Urothelium cell line (cell line): Measurements from ENCODE around the gene SLC14A1.

Experiments
- DNase-seq: peaks from one replicate; pipeline ENCODE4 v3.0.0; 2011; ENCODE audit warnings: low spot score, mixed read lengths
- FAIRE-seq: peaks from 2 replicates; lab custom pipeline; 2011; peaks lifted over from hg19 to GRCh38; lab: Jason Lieb, UNC

Gene SLC14A1

GRCh38 chr18:45792506-45793263 is 68.7 kb downstream of the SLC14A1 start:
- DNase-seq (no peak), FAIRE-seq (no peak)

DNA sequence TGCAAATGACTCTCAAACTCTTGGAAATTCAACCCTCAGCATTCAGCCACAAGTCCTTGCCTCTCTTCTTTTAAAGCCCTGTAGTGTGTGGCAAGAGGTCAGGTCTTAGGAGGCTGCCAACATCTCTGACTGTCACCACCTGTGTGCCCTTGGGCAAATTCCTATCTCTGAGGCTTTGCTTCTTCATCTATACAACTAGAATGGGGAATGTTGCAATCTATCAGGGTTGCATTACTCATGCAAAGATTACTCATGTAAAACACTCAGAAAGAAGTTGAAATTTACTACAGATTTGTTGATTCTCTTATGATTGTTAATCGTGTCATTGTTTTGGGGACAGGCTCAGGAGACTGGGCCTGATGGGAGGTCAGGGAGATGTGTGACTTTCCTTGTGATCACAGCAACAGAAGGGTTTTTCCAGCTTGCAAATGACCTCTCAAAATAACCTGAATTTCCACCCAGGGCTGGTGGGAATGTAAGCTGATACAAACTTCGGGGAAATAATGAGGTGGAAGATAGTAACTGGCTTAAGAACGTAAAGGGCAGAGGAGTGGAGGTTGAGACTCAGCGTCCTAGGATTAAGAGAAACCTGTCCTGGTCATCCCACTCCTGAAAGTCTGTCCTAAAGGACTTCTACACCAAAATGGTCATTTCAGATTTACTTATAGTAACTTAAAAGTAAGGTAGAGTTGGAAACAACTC is 69.4 kb downstream of the SLC14A1 start:
- FAIRE-seq (no peak), DNase-seq (peak; percentile 50)

DNA sequence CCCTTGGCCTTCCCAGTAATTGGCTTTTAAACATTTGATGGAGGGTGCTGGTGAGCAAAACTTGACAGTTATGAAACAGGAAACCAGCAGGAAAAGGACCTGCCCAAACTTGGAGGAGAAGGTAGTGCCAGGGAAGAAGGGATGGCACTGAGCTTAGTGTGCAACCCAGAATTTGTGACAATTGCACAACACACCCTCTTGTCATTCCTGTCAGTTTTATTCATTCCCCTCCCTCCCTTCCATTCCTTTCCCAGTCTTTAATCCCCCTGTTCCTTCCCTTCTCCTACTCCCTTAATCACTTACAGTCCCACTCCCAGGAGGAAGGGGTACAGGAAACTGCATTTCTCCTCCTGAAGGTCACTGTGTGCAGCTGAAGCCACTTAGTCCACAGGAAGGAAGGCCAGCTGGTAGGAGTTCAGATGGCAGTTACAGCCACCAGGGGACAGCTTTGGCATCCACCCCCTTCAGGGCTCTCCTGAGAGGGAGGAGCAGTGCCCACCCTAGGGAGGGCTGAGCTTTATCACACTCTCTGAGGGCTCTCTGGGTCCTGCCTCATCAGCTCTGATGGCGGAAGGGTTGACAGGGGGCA is 77.5 kb downstream of the SLC14A1 start:
- FAIRE-seq: no peak
- DNase-seq: no peak
